Bronchial epithelial cell (primary cell): ENCODE measurements around the gene TAAR1. TPM values are rescaled to one million over a fixed set of nuclear protein-coding genes. Genes with fewer than 3 reads are reported as not detected.
"Not testable (repeated sequence)": the region's sequence is repeated elsewhere in the genome, so short reads cannot be mapped to it uniquely, and the experiment has no call there.

Experiments
- DNase-seq: peaks from one replicate; pipeline ENCODE4 v3.0.0-alpha.2; 2010; ENCODE audit warnings: low read depth
- FAIRE-seq: peaks from 2 replicates; lab custom pipeline; 2011; peaks lifted over from hg19 to GRCh38; lab: Jason Lieb, UNC
- H3K27me3 ChIP-seq: 2 replicates; pipeline ENCODE4 v1.5.1; 2011; ENCODE audit warnings: low read length; ENCODE audit not compliant: control insufficient read depth, insufficient read depth
- H3K36me3 ChIP-seq: 2 replicates; pipeline ENCODE4 v1.5.1; 2011; ENCODE audit warnings: low read length; ENCODE audit not compliant: control insufficient read depth, insufficient read depth
- H3K4me3 ChIP-seq: 2 replicates; pipeline ENCODE4 v1.5.1; 2011; ENCODE audit warnings: mild to moderate bottlenecking, low read depth, low read length, control low read depth
- total RNA-seq: library from RNA; depleted of rRNA; stranded (reverse); fragments of >200 nt; gene quantifications from 2 replicates; pipeline ENCODE4 v1.2.1, GENCODE V29; 2014
- TF ChIP-seq, protein P1 (sequence below): IDR thresholded peaks from 2 replicates; pipeline ENCODE4 v1.5.1; 2011; ENCODE audit warnings: mild to moderate bottlenecking, moderate library complexity, low read length, control low read depth, inconsistent platforms; ENCODE audit not compliant: insufficient read depth, severe bottlenecking

Gene TAAR1
- total RNA-seq, 1 donor from 2014 or later: not detected

DNA sequence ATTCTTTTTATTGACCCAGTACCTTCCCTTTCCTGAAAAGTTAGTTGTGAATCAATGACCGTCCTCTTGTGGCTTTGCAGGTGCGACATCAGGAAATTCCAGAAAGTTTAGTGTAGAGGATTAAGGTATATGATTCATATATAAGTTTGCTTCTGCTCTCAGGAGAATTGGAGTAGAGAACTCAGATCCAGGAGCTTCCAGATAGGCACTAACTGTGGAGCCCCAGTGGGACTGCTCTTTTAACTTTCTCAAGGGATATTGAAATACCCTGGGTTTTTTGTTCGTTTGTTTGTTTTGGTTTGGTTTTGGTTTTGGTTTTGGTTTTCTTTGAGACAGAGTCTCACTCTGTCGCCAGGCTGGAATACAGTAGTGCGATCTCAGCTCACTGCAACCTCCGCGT lies 44.4 kb downstream of the TAAR1 start:
- Histone ChIP-seq H3K36me3 (no peaks in the 10 kb centered on the region), H3K27me3 (no peaks in the 10 kb centered on the region), H3K4me3 (no peak overlapping the region)
- no peak for FAIRE-seq
- TF ChIP-seq, protein P1, sequence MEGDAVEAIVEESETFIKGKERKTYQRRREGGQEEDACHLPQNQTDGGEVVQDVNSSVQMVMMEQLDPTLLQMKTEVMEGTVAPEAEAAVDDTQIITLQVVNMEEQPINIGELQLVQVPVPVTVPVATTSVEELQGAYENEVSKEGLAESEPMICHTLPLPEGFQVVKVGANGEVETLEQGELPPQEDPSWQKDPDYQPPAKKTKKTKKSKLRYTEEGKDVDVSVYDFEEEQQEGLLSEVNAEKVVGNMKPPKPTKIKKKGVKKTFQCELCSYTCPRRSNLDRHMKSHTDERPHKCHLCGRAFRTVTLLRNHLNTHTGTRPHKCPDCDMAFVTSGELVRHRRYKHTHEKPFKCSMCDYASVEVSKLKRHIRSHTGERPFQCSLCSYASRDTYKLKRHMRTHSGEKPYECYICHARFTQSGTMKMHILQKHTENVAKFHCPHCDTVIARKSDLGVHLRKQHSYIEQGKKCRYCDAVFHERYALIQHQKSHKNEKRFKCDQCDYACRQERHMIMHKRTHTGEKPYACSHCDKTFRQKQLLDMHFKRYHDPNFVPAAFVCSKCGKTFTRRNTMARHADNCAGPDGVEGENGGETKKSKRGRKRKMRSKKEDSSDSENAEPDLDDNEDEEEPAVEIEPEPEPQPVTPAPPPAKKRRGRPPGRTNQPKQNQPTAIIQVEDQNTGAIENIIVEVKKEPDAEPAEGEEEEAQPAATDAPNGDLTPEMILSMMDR: no peak
- peak; percentile 90 for DNase-seq

DNA sequence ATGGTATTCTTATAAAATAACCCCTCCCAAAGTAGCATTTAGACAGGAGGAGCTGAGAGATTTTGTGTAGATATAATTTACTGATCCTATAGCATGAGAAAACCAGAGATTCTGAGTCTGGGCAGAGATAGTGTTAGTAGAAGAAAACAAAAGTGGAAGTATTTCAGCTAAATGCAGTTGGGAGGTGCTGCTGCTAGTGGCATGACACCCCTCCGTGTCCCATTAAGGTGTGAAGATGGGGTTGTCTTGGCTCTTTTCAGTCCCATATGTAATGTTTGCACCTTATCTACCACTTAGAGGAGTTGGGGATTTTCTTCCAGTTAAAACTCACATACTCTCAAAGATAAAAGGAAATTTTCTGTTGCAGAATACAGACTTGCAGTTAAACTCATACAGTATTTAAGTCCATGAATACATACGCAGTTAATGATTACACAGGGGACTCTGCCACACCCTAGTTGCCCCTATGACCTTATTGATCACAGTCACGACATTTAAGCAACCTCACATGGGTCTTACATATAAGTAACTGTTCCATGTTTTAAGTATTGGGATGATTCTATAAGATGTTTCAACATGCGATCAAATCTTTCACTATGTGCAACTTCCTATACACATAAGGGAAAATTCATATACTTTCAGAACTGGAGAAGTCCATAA lies 46.4 kb downstream of the TAAR1 start:
- FAIRE-seq (no peak), DNase-seq (no peak)
- Histone ChIP-seq H3K27me3 (no peaks in the 10 kb centered on the region), H3K36me3 (no peaks in the 10 kb centered on the region), H3K4me3 (no peak overlapping the region)
- TF ChIP-seq, protein P1: no peak

DNA sequence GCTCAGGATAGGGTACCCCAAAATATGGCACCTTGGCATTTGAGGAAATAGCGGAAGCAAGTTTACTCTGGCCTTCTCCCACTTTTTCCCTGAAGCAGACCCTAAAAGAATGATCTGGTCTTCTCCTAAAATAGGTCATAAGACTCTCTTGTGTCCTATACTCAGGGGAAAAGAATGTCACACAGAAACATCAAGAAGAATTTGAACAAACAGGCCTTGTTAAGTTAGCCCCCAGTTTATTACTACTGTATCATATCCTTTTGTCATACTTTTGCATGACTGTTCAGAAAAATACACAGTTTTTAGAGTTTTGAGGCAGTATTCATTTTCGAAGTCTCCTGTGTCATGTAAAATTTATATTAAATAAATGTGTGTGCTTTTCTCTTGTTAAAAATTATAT lies 47.4 kb downstream of the TAAR1 start:
- H3K27me3 ChIP-seq: no peaks in the 10 kb centered on the region
- no peak overlapping the region for H3K4me3 ChIP-seq
- TF ChIP-seq, protein P1: no peak
- no peak for DNase-seq
- no peak for FAIRE-seq
- H3K36me3 ChIP-seq: no peaks in the 10 kb centered on the region

DNA sequence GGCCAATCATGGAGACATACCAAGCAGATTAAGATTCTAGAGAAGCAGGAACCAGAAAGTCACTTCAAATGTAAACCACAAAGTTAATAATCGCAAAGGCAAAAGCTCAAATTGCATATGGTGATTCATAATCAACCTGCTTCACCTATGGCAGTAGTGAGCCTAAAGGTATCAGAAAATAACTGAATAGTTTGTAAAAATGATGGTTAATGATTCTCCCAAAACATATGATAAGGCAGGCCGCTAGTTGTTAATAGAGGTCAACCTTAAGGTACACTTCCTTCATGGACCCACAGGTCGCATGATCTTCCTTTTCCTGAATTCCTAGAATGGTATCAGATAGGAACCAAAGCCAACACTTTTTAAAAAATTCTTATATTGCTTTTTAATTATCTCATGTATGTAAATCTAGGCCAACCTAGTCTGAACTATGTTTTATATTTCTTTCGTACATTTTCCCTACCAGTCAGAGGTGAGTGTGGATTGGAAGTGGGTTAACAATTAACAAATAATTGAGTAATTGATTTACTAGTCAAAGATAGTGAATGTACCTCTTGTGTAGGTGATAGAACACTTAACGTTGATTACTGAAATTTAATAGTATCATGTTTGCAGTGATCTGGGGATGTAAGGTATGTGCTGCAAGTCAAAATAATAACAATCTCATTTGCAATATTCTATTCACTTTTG lies 51.3 kb downstream of the TAAR1 start:
- DNase-seq: peak; percentile 7
- no peak for FAIRE-seq
- H3K4me3 ChIP-seq: no peak overlapping the region
- TF ChIP-seq, protein P1: no peak
- H3K27me3 ChIP-seq: no peaks in the 10 kb centered on the region
- H3K36me3 ChIP-seq: no peaks in the 10 kb centered on the region

DNA sequence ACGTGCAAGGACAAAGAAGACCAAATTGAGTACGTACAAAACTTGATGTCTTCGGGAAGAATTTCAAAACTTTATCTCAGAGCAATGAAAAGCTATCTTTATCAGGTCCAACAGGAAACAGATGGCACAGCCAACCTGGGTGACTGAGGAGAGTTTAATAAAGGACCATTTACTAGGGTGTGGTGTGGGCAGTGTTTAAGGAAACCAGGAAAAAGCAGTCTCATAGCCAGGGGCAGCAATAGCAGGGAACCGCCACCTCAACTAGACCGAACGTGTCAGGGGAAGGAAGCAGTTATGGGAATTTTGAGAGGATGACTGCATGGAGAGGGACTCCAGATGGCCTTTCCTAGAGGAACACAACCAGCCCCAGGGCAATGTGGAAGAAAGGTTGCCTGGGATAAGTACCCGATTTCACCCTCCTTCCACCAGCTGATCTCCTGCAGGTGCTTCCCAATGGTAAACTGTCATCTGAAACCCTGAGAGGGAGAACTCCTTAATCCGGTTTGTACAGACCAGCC lies 54.3 kb downstream of the TAAR1 start:
- no peaks in the 10 kb centered on the region for H3K36me3 ChIP-seq
- H3K27me3 ChIP-seq: no peaks in the 10 kb centered on the region
- no peak for FAIRE-seq
- TF ChIP-seq, protein P1: no peak
- no peak overlapping the region for H3K4me3 ChIP-seq
- peak; percentile 17 for DNase-seq

DNA sequence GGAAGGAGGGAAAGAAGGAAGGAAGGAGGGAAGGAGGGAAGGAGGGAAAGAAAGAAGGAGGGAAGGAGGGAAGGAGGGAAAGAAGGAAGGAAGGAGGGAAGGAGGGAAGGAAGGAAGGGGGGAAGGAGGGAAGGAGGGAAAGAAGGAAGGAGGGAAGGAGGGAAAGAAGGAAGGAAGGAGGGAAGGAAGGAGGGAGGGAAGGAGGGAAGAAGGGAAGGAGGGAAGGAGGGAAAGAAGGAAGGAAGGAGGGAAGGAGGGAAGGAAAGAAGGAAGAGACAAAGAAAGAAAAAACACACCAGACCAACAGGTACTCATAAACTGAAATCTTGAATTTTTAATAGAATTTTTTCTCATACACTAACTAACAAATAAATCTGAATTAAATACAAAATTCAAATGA lies 58.1 kb downstream of the TAAR1 start:
- H3K4me3 ChIP-seq, H3K36me3 ChIP-seq, H3K27me3 ChIP-seq, FAIRE-seq, DNase-seq: not testable (repeated sequence)
